DMS114 treated with DMSO at 0.1 percent for 48 hours (cell line): ENCODE results near the gene LYST.
"Not testable (repeated sequence)": the region's sequence is repeated elsewhere in the genome, so short reads cannot be mapped to it uniquely, and the experiment has no call there.

Source experiments
- DNase-seq: peaks from one replicate; lab custom pipeline; 2025; ENCODE audit not compliant: unreplicated experiment; lab: John Stamatoyannopoulos, UW

LYST gene

DNA sequence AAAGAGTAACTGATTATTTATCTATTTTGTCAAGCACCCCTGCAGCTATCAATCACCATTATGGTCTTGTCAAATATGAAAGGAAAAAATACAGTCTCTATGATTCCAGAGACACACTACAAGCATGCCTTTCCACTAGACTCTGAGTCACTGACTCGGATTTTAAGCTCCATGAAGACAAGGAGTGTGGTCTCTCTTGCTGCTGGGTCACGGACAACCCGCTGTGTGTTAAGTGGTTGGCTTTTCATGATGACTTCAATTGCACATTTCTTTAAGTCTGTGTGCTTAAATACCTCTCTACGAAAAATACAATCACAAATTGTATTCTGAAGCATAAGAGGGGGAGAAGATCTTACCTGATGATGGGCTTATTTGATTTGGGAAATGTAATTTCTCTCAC lies 203.1 kb downstream of the LYST start:
- DNase-seq: no peak

DNA sequence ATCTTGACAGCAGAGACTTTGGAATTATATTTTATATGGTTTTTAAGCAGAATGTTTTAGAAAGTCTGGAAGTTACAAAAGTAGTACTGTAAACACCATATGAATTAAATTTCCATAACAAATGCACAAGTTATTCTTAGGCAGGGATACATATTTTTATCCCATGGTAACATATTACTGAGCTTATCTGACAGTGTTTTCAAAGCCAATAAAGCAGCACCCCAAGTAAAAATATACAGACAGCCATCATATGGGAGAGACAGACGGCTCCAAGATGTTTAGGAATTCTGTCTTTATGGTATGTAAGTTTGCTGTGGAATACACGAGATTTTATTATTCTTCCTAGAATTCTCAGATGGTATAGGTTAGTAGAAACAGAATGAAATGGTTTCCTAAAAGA lies 205.1 kb downstream of the LYST start:
- no peak for DNase-seq

DNA sequence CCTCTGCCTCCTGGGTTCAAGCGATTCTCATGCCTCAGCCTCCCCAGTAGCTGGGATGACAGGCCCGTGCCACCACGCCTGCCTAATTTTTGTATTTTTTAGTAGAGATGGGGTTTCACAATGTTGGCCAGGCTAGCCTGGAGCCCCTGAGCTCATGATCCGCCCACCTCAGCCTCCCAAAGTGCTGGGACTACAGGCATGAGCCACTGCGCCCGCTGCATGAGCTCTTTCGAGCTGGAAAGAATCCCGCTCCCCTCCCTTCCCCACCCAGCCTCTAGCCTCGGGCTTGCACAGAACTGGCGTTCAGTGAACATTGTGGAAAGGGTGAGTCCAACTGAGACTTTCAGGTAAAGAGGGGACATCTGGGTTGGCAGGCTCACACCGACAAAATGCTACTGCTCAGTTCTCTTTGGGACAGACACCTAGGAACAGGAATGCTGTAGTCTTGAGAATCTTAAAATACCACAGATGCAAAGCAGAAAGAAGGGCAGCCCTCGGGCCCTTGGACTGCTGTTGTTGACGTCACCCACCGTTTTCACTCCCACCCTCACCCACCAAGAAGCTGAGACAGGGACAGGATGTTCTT lies 207.4 kb downstream of the LYST start:
- no peak for DNase-seq

DNA sequence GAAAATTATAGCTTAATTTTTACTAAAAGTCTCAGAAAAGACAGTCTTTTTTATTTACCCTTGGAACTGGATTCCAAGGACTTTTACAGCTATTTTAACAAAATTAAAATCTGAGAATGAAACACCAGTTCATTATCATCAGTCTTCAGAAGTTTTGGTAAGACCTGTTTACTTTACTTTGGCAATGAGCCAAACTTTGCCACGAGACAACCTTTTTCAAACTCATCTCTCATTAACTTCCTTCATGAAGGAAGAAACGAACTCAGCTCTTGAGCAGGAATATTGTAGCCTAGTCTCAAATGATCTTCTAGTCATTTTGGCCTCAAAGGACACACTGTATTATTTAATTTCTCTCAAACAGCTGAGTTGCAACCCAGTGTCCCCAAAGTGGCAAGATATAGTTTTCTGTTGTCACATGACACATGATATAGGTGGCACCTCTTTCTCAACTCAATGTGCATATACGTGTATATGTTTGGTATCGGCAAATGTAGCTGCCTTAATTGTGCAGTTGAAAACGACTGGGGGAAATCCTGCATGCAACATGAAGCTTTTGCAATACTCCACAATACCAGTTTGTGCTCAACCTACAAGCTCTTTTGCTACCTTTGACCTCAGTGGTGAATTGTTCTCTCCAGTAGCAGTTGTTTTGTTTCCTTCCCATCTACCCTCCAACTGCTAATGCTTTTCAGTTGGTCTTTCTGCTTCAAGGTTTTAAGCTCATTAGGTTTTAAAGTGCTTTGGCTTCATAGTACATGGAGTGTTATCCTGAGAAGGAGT lies 208.8 kb downstream of the LYST start:
- no peak for DNase-seq

DNA sequence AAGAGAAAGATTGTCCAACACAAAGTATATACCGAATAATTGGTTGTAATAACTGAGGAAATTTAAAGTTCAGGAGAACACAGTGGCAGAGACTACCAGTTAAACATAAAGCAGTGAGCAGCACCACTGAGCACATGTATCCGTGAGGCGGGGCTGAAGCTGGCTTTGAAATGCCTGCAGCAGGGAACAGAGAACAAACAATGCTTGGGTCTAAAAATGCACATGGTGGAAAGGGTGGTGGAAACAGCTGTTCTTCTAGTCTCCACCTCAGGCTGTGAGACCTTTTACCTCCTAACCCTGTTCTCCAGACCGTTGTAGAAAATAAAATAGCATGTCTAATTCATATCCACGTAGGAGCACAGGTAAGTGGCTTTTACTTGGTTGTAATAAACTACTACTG lies 209.4 kb downstream of the LYST start:
- DNase-seq: no peak

DNA sequence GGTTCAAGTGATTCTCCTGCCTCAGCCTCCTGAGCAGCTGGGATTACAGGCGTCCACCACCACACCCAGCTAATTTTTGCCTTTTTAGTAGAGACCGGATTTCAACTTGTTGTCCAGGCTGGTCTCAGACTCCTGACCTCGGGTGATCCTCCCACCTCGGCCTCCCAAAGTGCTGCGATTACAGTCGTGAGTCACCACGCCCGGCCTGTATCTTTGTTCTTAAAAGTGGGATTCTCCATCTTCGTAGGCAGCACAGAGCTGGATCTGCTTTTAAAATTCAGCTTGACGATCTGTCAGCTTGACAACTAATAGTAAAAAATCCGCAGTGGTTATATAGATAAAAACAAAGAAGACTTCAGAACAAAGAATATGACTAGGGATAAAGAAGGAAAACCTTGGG lies 214.3 kb downstream of the LYST start:
- DNase-seq: no peak

DNA sequence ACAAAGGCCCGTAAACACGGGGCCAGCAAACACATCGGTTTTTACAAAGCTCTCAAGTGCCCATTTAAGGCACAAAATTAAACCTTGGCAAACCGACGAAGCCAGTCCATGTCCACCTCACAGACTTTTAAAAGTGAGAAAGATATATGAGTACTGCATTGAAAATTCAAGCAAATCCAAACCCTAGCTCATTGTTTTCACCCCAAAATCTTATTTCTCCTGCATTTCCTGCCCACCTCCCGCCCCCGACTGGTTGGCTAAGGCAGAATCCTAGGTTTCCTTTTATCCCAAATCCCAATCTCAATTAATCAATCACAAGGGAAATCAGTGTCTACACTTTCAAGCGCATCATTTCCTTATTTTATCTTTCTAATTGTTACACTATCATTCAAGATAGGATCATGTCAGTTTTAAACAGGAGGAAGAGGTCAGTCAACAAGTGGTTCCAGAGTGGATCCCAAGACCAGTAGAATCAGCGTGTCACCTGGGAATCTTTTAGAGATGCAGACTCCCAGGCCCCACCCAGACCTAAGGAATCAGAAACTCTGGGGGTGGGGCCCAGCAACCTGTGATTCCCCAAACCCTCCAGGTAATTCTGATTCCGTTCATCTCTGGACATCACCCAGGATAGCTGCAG lies 215.4 kb downstream of the LYST start:
- no peak for DNase-seq

DNA sequence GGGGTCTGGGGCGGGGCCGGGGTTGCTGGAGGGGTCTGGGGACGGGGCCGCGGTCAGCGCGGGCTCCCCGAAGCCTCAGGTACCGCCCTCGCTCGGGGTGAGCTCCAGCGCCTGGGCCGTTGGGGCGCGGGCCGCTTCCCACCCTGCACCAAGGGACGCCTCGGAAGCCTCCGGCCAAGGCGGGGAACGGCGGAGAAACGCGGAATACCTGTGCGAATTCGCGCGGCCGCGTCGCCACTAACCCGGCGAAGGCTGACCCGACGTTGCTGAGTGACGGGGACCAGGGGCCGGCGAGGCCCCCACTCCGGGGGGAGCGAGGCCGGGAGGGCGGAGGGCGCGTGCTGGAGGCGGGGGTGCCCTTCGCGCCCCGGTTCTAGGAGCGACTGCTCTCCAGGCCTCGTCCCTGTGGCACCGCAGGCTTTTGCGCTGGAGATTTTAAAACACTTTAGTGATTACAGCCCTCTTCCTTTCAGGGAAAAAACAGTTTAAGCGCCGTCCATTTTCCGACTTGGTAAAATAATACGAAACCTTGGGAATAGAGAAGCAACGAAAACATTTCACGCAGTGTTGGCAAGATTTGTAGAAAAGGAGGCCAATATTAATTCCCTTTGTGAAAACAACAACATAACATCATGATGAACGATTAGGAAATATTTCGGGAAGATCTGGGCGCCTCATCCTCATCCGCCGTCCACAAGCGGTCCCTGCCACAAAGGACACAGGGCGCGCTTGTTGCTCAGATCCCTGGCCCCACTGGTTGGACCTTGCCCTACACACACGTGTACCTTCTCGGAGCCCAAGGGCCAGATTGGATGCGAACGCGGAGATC lies 216.2 kb downstream of the LYST start:
- no peak for DNase-seq

DNA sequence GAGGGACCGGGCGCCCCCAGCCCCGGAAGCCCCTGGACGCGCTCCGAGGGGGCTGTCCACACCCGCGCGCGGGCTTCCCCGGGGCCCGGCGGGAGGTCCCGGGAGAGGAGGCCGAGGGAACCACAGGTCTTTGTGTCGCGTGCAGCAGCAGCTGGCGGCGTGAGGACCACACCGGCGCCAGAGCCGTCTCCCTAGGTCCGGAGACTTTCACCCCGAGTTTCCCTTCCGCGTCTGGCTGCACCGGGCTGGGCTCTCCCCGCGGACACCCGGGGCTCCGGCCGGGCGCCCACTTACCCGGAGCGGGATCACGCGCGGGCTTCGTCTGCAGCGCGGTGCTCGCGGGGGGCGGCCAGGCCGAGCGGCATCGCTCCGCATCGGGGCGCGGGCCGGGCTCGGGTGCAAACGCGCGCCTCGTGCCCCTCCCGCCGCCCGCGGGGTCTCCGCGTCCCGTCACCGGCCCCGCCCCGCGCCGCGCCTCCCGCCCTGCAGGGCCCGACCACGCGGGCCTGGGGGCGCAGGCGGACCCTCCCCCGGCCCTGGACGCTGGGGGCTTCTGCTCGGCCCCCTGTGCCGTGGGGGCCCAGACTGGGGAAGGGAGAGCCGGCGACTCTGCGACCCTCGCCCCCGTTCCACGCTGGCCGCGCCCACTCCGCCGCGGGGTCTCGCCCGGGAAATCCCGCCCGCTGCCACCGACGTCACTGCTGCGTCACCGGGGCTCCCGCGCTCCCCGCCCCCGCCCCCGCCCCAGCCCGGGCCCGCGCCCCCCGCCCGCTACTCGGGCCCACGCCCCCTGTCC lies 217.1 kb downstream of the LYST start, which contains the start of gene GNG4:
Gene GNG4 (minus strand): TSS at position 417 of the 796 bp plus-strand sequence. CDS start 65,946 bp downstream, outside the sequence.
- DNase-seq: no peak

DNA sequence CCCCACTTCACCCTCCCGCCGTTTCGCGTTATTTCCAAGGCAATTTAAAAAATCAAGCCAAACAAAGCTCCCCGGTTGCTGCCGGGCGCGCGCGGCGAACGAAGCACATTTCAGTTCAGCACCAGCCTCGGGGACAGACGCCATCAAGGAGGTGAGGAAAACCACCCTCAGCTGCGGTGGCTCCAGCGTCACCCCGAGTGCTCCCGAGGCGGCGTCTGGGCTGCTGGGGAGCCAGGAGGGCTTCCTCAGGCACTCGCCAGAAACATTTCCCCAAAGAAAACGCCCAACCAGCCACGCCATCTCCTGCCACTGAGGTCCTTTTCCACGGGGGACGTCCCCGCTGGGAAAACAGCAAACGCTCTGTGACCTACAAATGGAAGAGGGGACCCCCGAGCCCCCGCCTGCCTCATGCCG lies 217.7 kb downstream of the LYST start:
- DNase-seq: no peak

DNA sequence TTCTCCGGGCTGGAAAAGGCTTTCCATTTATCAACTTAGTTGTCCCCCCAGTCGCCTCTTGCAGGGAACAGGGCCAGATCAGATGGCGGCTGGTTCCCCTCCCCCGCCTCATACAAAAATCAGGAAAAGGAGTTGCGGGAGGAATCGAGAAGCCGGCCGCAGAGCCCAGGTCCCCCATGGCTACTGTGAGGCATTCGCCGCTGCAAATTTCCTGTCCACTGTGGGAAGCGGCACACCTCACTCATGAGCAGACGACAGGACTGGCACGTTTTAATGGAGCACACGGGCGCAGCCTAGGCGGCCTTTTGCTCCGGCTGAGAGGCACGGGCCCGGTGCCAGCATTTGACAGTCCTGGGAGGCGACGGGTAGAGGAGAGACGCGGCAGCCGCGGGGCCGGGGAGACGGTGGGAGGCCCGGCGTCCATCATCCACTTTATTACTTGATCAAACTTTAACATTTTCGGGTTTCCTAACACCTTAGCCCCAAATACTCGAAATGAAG lies 218.2 kb downstream of the LYST start:
- DNase-seq: no peak

DNA sequence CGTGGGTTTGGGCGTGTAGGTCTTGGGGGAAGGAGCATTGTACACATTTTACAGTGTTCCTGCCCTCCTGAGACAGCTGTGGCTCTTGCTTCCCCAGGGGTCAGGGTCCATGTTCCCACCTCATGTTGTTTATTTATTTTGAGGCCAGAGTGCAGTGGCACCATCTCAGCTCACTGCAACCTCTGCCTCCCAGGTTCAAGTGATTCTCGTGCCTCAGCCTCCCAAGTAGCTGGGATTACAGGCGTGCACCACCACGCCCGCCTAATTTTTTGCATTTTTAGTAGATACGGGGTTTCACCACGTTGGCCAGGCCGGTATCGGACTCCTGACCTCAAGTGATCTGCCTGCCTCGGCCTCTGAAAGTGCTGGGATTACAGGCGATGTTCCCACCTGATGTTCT lies 219.2 kb downstream of the LYST start:
- DNase-seq: not testable (repeated sequence)

DNA sequence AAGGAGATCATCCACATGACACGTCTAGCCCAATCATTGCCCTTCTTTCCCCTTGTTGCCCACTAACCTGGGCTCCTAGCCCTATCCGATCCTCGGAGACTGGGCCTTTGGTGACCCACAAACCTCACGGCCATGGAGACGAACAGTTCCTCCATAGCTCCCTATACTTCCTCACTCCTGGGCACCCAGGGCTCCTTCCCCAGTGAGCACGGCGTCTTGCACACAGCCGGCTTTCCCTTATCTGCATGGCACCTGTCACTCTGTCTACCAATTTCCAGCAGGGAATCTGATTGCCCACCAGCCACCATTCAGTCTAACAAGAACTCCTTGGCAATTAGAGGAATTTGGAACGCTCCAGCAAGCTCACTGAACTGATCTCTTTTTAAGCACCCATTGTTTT lies 220.2 kb downstream of the LYST start:
- DNase-seq: no peak

DNA sequence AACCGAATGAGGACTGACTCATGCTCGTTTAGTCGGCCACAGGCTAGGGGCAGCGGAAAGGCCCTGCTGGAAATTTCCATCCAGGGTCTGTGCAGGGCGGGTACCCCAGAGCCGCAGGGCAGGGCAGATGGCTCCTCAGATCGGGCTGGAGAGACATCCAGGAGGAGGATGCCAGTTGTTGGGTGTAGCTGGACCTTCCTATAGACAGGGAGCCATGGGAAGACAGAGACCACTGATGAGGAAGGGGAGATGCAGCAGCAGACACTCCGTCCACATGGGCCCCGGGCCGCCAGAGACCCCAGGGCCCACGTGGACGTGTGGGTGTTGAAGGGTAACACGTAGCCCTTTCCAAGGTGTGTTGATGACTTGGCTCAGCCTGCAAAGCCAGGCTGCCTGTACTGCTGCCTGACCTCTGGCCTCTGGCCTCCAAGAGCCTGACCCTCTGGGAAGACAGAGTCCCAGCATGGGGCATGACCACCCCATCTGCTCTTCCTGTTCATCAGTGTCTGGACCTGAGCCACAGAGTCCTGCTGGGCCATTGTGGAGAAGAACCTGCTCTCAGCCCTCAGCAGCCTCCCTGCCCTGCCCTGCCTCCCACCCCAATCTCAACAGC lies 221.9 kb downstream of the LYST start:
- no peak for DNase-seq

DNA sequence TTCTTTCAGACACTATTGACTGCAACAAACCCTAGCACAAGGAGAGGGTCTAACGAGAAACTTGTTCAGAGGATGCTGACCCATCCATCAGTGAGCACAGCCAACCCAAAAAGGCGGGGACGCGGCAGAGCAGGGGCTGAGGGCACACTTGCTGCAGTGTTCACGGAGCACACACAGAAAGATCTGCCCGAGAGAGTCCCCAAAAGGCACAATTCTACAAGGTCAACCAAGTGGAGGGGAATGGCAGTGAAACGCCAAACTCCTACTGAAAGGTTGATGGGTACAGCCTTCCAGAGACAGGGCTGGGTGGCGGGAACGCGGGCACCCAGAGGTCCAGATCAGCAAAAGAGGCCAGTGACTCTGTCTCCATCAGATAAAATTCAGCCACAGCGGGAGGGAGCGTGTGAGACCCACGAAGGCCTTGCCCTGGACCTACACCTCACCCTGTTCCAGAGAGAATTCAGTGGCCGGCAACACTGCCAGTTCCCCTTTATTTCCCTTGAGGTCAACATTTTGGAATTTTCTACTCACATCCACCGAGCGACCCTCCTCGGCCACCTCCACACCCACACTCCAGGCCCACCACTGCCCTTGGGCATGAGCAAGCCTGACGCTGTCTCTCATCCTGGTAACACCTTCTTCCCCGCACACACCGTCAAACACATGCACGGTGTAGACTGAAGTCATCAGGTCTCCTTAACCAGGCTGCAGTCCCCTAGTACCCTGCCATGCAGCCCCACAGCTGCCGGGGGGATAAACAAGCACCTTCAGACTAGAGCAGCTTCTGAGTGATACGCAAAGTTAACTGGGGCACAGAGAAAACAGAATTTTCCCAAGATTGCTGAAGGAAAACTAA lies 222.6 kb downstream of the LYST start:
- no peak for DNase-seq

DNA sequence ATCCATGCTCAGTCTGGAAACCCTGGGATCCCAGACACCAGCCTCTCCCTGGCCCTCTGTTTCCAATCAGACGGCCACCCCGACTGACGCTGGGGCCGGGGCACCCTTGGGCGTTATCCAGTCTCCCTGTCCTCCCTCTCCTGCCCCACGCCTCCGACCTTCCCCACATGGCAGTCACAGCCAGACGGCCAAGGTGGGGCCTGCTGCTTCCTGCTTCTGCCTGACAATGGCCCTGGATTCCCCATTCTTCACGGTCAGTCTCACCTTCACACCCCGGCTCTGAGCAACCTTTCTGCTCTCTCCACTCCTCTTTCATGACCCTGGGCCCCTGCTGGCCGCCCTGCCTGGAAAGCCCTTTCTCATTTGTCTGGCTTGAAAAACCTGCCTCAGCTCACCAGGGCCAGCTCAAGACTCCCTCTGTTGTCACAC lies 223.7 kb downstream of the LYST start:
- DNase-seq: no peak

DNA sequence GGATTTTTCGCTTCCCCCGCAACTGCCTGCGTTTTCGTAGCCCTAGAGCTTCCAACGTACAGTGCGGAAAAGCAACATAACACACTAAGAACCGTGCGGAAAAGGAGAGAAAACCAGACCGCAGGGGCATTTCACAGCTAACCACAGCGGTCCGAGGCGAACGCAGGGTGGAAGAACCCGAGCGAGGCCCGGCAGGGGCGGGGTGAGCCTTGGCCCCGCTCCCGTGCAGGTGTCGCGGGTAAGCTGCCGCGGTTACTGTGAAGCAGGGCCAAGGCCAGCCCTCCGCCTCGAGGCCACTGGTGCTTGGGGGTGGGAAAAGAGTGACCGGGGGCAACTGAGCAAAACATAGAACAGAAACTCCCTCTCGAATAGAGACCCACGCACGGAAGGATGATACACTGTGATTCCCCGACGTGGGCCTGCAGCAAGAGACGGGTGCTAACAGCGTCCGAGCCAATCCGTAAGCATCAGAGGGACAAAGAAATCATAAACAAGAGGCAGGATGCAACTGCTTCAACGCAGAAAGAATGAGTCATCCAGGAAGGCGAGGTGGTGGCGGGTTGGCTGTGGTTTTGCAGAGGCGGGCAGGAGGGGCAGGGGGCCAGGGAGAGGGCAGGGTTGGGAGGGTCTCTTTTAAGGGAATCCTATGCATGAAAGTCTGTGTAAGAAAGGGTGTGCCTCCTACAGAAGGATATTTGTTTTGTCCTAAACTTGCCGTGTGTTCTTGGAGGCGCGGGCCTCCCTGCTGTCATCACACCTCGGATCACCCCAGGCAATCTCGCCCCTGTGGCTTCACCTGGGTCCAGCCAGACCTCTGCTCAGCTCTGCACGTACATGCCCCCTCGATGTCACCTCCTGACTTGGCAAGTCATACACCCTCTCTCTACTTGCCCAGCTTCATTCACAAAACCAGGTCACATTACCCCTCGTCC lies 224.4 kb downstream of the LYST start:
- DNase-seq: no peak

DNA sequence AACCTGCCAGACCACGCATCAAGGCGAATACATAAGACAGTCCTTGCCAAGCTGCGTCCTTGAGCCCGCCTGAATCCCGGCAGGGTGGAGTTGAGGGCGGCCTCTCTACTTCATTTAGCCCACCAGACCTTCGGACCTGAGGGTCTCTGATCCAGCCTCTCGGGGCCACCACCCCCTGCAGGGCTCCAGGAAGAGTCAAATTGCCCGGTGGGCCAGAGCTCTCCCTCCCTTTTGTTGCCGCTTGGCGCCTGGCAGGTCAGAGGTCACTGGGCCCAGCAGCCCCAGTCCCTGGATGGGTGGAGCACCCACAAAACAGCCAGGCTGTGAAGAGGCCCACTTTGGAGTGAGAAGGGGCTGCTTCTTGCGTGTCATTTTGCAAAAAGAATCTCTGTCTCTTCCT lies 226.1 kb downstream of the LYST start:
- DNase-seq: no peak
